NCI-H2171 treated with DMSO at 0.1 percent for 48 hours (cell line): Measurements from ENCODE around the gene MOCOS.

ENCODE experiments used
- DNase-seq: peaks from one replicate; lab custom pipeline; 2025; lab: John Stamatoyannopoulos, UW

MOCOS gene

DNA sequence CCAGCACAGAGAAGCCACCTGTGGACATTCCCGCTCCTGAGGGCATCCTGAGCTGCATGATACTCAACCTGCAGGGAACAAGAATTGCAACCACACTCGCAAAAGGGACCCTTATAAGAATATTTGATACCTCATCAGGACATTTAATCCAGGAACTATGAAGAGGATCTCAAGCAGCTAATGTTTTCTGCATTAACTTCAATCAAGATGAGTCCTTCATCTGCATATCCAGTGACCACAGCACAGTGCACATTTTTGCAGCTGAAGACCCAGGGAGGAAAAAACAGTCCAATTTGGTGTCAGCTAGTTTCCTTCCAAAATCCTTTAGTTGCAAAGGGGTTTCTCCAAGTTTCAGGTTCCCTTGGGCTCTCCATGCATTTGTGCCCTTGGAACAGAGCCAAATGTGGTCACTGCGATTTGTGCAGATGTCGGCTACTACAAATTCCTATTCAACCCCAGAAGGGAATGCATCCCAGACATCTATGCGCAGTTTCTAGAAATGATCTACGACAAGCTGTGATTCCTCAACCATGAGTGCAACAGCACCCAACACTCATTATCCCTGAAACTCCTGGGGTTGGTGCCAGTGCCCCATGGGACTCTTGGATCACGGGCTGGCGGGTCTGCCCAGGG, 86.9 kb downstream of the MOCOS start:
- no peak for DNase-seq

DNA sequence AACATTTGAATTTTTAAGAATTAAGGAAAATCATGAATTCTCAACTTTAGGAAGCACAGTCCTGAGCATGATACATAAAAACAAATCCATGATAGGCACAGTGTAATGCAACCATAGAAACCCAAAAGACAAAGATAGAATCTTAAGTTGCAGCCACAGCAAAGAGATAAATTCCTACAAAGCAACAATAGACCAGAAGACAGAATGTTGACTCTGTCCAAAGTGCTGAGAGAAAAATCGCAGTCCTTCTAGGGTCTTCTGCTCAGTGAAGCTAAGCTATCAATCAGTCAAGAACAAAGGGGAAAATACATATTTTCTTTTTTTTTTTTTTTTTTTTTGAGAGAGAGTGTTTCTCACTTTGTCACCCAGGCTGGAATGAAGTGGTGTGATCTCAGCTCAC, 88.3 kb downstream of the MOCOS start:
- DNase-seq = no peak

DNA sequence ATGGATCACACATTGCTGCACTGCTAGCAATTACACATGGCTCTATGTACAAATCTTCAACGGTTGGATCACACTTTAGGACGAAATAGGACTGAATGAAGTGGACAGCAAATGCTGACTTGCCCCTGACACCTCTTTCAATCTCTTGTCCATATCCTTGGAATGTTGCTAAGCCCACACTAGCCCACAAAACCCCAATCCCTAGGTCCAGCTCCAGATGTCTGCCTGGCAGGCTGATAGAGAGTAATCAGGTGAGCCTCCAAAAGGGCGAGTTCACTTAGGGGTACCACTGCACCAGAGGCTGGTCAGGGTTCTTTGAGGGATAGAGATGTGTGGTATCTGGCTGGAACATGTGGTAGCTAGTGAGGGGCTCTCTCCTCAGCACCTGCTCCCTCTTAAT, 91.7 kb downstream of the MOCOS start:
- no peak for DNase-seq

DNA sequence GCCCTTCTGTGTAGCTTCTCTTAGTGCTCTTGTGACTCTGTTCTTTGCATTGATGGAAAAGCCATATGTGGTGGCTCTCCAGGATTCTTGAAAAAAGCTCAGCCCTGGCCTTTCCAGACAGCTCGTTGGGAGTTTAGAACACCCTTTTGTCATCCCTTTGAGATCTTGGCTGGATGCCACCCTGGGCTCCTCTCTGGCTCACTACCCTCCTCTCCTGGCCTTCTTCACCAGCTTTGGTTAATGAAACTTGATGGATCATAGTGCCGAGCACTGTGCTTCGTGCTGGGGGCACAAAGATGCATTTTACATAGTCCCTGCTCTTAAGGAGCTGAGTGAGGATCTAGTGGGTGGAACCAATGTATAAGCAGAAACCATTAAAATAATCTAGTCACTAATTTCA, 94.6 kb downstream of the MOCOS start:
- peak; percentile 78 for DNase-seq

DNA sequence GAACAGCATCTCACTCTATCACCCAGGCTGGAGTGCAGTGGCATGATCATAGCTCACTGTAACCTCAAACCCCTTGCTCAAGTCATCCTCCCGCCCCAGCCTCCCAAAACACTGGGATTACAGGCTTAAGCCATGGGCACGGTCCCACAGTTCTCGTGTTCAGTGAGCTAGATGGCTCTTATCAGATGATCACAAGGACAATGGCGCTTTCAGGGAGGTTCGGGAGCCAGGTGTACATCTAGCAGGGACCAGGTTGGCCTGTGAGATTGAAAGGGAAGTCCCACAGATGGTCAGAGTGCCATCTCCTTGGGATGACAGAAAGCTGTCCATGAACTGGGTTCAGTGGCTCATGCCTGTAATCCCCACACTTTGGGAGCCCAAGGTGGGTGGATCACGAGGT, 96.2 kb downstream of the MOCOS start:
- DNase-seq = no peak

DNA sequence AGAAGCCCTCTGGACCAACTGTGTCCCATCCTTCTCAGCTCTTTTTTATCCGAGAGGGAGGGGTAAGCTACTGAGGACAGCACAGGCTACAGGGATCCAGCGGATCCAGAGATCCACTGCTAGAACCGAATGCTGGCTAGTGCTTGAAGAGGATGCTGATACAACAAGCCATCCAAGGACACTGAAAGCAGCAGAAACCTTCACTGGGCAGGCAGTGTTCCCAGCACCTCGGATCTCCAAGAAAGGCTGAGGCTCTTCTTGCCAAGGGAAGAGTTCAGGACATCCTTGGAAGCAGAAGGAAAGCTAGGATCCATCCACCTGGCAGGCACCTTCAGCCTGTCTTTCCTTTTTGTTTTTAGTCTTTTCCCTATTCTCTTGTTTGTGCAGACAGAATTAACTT, 97.0 kb downstream of the MOCOS start:
- no peak for DNase-seq

DNA sequence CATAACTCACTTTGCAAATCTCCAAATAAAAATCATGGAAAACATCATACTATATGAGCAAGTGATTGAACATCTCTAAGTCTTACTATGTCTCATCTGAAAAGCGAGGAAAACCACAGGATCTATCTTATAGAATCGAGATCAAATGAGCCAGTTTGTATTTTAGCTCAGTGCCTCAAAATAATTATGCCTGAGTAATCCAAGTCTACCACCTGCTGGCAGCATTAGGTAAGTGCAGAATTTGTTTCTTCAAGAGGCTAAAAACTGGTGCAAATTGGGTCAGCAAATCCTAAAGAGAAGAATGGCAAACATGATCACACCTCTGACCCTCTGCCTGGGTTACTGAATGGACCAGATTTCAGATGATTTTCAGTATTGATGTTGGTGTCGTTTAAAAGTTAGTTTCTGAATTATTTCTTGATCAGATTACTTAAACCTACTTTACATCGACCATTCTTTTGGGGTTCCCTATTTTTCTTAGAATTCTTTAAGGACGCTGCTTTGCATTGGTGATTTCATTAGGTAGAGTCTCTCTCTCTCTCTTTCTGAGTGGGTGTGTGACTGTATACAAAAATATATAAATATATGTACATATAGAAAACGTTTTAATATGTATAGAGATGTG, 97.5 kb downstream of the MOCOS start:
- peak; percentile 78 for DNase-seq

DNA sequence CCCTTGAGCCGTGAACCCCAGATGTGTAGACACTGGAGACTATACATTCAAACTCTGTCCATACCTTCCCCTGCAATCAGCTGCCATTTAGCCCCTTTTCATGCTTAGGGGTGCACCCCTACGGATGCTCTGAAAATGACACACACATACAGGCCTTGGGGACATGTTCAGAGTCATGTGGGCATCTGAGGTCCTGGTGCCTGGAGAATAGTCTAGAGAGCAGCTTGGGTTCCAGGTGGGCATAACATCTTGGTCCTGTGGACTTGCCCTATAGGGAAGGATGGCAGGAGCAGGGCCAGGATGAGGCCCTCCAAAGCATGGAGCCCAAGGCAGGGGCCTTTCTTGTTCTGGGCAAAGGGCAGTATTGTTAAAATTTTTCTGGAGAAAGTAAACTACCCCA, 100.4 kb downstream of the MOCOS start:
- DNase-seq = no peak

DNA sequence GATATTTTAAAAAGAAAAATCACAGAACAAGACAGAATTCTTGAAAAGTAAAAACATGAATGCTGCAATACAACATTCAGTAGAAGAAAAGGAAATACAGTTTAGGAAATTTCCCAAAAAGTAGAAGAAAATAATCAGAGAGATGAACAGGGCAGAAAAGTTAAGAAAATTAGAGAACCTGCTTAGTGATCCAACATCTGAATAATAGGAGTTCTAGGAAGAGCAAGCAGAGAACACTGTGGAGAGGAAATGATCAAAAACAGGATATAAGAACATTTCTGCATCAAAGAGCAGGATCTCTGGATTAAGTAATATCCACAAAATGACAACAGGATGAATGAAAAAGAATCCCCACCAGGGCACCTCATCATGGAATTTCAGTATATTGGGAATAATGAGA, 101.4 kb downstream of the MOCOS start:
- no peak for DNase-seq

DNA sequence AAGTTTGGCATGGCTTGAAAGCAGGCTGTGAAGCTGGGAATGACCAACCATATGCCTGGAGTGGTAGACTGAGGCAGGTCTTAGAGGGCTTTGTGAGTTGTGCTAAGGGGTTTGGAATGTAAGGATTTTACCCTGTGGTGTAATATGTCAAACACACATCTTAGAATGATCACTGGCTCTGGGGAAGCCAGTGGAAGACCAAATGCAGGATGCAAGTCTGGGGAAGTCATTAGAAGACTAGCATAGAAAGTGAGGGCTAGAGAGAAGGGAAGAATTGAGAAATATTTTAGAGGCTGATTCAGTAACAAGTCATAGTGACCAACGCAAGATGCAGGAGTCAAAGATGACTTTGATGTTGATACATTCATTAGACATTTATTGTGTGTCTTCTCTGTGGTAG, 106.7 kb downstream of the MOCOS start:
- DNase-seq = no peak

DNA sequence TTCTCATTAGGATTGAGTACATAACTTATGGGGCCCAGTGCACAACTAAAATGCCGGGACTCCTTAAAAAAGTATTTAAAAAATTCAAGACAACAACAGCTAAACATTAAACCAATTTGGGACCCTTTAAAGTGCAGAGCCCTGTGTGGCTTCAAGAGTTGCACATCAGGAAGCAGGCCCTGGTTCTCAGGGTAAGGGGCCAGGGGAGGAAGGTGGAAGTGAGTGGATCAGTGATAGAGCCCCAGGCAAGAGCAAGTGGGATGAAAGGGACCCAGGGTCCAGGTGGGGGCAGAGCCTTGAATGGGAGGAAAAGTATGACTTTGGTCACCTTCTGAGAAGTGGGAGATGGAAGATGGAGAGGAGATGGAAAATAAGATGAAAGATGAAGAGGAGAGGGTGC, 107.9 kb downstream of the MOCOS start:
- no peak for DNase-seq

DNA sequence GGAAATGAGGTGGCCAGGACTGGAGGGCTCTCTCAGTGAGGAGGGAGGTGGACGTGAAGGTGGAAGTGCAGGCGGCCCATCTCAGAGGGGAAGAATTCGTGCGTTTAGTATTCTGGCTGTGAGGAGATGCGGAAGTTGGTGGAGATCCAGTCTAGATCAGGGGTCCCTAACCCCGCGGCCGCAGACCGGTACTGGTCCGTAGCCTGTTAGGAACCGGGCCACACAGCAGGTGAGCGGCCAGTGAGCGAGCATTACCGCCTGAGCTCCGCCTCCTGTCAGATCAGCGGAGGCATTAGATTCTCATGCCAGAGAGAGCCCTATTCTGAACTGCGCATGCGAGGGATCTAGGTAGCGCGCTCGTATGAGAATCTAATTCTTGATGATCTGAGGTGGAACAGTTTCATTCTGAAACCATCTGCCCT, 108.6 kb downstream of the MOCOS start:
- no peak for DNase-seq

DNA sequence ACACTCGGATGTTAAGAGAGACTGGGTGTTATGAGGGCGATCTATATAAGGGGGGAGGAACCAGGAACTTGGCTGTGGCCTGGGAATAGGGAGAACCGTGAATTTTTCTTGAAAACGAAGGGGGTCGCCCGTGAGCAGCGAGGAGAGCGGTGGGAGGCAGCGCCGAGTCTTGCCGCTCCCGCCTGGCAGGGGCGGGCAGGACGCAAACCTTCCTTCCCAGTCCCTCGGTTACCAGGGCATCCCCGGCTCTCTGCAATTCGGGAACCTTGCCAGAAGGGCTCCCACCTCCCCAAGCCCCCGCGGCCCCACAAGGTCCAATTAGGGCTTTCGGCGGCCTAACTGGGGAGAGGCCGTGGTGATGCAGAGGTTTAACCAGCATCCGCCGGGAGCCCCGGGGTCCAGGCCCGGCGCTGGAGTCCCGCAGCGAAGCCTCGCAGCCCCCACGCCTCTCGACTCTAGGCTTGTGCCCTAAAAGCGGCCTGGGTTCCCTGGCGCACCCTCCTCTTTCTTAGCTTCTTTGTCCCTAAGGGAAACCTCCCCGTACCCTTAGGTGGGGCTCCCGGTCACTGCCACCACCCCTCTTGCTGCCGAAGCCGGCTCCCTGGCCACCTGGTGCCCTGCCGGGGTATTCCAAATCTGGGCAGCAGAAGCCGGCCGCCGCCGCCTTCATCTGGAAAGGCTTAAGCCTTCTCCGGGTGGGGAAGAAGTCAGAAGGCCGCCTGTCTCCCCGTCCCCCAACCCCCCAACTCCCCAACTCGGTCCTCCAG, 109.5 kb downstream of the MOCOS start:
- peak; percentile 86 for DNase-seq

DNA sequence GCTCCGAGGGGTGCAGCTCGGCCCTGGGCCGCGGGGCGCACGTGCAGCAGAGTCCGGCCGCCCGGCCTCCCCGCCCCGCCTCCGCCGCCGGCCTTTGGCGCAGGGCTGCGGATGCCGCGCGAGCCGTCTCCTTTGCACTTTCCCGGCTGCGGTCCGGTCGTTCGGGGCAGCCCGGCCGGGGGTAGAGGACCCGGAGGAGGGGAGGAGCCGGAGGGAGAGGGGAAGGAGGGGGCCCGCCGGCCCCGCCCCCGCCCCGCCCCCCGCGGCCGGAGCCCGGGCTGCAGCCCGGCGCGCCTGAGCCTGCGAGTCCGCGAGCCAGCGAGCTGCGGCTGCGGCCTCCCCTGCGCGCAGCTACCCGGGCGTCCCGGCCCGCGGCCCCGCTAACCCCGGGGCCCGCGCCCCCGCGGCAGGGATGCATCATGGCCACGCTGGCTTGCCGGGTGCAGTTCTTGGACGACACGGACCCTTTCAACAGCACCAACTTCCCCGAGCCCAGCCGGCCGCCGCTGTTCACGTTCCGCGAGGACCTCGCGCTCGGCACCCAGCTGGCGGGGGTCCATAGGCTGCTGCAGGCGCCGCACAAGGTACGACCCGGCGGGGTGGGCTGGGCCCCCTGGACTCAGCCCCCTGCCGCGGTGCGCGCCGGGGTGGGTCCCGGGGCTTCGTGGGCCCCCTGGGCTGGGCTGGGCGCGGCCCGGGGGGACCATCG, 110.3 kb downstream of the MOCOS start, which contains the start of gene FHOD3:
Gene FHOD3 (plus strand): TSS at position 297 of the 709 bp plus-strand sequence. CDS start 123 bp downstream, at position 420.
- DNase-seq = peak; percentile 68

DNA sequence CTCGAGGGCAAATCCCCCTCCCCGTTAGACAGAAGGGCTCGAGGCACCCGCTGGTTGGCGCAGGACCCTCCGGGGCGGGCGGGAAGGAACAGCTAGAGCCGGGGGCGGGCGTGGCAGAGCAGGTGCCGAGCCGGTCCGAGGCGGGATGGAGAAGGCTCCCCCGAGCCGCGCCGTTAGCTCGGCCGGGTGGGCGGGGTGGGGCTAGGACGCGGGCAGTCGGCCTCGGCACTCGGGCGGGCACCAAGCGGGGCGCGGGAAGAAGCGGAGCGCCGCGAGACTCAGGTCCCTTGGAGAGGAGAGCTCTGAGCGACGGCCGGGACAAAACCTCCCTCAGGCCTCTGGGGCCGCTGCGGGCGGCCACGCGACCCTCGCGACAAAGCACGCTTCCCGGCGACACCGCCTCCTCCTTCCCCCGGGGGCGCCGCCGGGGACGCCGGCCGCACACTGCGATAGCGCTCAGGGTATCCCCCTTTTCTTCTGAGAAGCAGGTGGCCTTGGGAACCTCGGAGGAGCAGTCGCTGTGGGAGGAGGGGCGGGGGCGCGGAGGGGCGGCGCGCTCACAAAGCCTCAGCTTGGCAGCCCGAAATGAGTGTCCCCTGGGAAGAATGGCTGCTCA, 110.9 kb downstream of the MOCOS start:
- DNase-seq = peak; percentile 80

DNA sequence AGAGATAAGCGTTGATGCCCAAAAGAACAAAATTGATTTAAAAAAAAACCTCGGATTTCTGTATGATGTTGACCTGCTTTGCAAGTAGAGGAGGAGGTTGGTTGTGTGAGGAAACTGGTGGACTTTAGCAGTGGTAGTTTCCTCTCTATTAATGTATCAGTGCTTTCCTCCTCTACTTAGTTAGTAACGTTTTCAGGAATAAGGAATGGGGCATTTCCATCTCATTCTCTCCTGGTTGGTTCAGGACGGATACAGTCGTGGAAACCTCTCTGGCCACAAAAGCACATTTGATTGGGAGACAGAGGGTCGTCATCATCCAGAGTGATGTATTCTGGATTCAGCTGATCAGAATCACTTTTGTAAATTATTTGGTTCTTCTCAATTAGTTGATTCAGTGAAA, 111.7 kb downstream of the MOCOS start:
- no peak for DNase-seq

DNA sequence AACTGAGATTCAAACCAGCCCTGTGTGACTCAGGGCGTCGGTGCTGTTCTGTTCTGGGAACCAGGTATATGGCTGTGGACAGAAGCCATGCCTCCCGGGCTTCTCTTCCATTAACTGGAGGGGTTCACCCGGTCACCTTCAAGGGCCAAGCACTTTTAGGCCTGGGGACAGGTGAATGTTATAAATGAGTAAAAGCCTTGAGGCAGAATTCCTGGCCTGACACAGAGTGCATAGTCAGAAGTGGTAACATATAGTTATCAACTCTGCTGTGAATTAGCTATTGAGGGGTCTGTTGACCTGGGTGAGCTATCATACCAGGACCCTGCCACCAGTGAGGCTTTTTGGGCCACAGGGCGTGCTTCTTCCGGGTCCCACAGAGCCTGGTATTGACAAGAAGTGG, 112.9 kb downstream of the MOCOS start:
- DNase-seq = no peak

DNA sequence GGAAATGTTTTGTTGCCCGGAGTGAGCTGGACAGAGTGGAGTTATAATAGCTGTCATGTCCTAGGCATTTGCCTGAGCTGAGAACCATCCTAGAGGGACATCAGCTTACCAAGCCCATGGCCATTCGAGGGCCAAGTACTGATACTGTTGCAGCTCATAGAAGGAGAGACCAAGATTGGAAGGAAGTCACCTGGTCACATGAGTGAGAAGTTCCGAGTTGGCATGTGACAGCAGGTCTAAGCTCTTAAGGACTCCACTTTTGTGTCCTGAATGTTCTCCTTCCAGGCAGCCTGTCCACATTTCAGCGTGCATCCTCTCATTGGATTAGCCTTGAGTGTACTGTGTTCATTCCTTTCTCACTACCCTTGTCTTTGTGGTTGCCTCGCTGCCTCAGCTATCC, 114.6 kb downstream of the MOCOS start:
- no peak for DNase-seq

DNA sequence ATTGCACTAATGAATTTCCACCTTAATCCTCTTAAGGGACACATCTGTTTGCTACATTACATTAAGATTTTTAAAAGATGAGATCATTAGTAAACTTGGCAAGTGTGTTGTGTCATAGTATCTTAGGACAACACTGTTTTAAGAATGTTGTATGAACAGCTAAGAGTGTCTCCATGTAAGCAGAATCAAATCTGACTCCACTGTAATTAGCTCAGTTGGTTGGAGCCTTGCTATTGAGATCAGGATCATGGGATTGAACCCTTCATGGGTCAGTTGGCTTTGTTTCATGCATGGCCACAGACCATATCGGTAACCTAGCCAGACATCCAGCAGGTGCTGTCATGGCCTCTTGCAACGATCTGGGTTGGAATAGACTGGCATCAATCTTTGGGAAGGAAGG, 115.4 kb downstream of the MOCOS start:
- no peak for DNase-seq

DNA sequence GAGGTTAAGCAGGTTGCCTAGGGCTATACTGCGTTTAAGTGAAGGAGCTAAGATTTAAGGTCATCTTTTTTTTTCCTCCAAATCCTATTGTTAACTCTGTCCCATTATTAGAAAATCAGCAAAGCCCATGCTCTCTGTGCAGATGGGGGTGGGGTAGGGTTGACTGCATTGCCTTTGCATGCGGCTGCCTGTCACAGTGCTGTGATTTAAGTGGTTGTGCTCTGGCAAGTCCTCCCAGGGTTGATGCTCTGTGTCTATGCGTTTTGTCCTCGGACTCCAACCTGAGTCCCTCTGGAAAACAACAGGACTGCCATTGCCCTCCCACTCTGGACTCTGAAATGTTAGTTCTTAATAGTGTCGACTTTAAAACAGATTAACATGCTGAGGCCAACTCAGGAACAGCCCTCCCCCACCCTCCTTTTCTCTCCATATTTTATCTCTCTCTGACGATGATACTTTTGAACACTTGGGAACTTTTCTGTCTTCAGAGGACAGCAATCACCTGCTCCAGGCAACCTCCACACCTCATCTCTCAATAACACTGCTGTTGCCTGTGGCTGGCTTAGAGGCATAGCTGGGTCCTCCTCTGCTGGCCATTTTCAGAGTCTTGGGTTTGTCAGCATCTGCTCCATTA, 116.0 kb downstream of the MOCOS start:
- DNase-seq = no peak

DNA sequence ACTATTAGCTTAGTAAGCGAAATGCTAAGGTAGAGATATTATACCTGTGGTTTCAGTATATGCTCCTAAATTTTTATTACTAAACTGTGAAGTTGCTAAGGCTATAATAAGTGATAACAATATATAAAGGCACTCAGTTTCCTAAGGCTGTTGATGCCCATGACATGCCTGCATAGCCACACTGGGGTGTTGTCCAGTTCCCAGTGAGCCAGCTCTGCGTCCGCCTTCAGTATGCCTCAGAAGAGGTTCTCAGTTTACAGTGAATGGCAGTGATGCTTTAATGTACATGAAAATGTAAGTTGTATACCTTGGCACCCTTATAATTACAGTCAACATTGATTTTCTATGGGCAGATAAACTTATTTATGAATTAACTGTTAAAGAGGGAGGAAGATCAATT, 117.4 kb downstream of the MOCOS start:
- DNase-seq = no peak

DNA sequence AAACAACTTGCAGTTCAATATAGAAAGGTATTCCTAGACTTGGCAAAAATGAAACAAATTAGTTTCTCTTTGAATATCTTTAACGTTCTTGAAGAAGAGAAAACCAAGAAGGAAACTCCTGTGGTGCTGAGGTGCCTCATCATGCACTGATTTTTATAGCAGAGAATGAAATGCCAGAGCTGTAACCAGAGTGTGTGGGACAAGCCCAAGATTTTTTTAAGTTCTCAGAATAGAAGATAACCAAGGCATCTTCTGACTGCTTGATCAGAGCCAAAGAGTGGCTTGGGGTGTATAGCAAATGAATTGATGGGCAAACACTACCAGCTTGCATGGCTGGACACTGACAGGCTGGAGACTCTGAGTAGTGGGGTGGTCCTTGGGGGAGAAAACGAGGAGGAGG, 118.1 kb downstream of the MOCOS start:
- DNase-seq = no peak
